Keratinocyte (primary cell): Measurements from ENCODE around the gene ABI2. TPM values are rescaled to one million over a fixed set of nuclear protein-coding genes. Genes with fewer than 3 reads are reported as not detected.

Experiments
- DNase-seq: peaks from one replicate; pipeline ENCODE4 v3.0.0-alpha.2; 2011; ENCODE audit warnings: low read depth, missing footprints, low spot score
- FAIRE-seq: peaks from 2 replicates; lab custom pipeline; 2011; peaks lifted over from hg19 to GRCh38; lab: Jason Lieb, UNC
- H2AFZ ChIP-seq: 2 replicates; pipeline ENCODE4 v1.6.0; 2012; ENCODE audit warnings: low read length, control low read depth, inconsistent platforms; ENCODE audit not compliant: control insufficient read depth
- H3K27ac ChIP-seq: 2 replicates; pipeline ENCODE4 v1.5.1; 2011; ENCODE audit warnings: low read length; ENCODE audit not compliant: control insufficient read depth, insufficient read depth
- H3K27me3 ChIP-seq: 3 replicates; pipeline ENCODE4 v1.6.0; 2011; ENCODE audit warnings: low read length; ENCODE audit not compliant: control insufficient read depth, insufficient read depth; ENCODE audit errors: extremely low read depth
- H3K36me3 ChIP-seq, 2 experiments: 2 replicates in 1 of 2; 3 replicates in 1 of 2; pipeline ENCODE4 v1.5.1; 2011; ENCODE audit warnings: low read length in 2 of 2, mild to moderate bottlenecking in 1 of 2; ENCODE audit not compliant: control insufficient read depth in 2 of 2, insufficient read depth in 2 of 2; ENCODE audit errors: extremely low read depth in 1 of 2
- H3K4me1 ChIP-seq: 3 replicates; pipeline ENCODE4 v1.5.1; 2011; ENCODE audit warnings: low read length; ENCODE audit not compliant: control insufficient read depth, insufficient read depth; ENCODE audit errors: extremely low read depth
- H3K4me2 ChIP-seq: 3 replicates; pipeline ENCODE4 v1.6.0; 2011; ENCODE audit warnings: low read depth, low read length; ENCODE audit not compliant: control insufficient read depth, insufficient read depth; ENCODE audit errors: extremely low read depth
- H3K4me3 ChIP-seq, 3 experiments: fragments of 200-600 bp in 1 of 3; sonication (generic) in 1 of 3; 2 replicates in 2 of 3; 3 replicates in 1 of 3; pipeline ENCODE4 v1.5.1; 2011 to 2016; ENCODE audit warnings: low read length in 3 of 3, mild to moderate bottlenecking in 3 of 3, control low read depth in 2 of 3, inconsistent platforms in 1 of 3, low read depth in 1 of 3, mixed read lengths in 1 of 3, mixed run types in 1 of 3, moderate library complexity in 1 of 3; ENCODE audit not compliant: control insufficient read depth in 2 of 3, insufficient read depth in 2 of 3; ENCODE audit errors: extremely low read depth in 1 of 3
- H3K79me2 ChIP-seq: 2 replicates; pipeline ENCODE4 v1.6.0; 2012; ENCODE audit warnings: low read length; ENCODE audit not compliant: control insufficient read depth, insufficient read depth
- H3K9ac ChIP-seq: 3 replicates; pipeline ENCODE4 v1.6.0; 2011; ENCODE audit warnings: low read length; ENCODE audit not compliant: control insufficient read depth, insufficient read depth; ENCODE audit errors: extremely low read depth
- H3K9me1 ChIP-seq: 3 replicates; pipeline ENCODE4 v1.6.0; 2011; ENCODE audit warnings: low read length; ENCODE audit not compliant: control insufficient read depth, insufficient read depth; ENCODE audit errors: extremely low read depth
- H3K9me3 ChIP-seq: 2 replicates; pipeline ENCODE4 v1.5.1; 2012; ENCODE audit warnings: low read depth, low read length; ENCODE audit not compliant: control insufficient read depth
- H4K20me1 ChIP-seq: 3 replicates; pipeline ENCODE4 v1.6.0; 2011; ENCODE audit warnings: low read length; ENCODE audit not compliant: control insufficient read depth, insufficient read depth; ENCODE audit errors: extremely low read depth
- EZH2 ChIP-seq: IDR thresholded peaks from one replicate; pipeline ENCODE4 v1.6.1; 2012; ENCODE audit warnings: inconsistent platforms, mild to moderate bottlenecking, low read length, moderate library complexity
- dilution Hi-C: fragments of 300-500 bp; cut with MboI; formaldehyde crosslinking; loops from one replicate; pipeline ENCODE4 v1.7.0; 2020; ENCODE audit warnings: low sequenced_read_pairs; ENCODE audit not compliant: extremely low pct_ligation_motif_present
- polyA plus RNA-seq, 5 experiments: library from polyadenylated mRNA; depleted of rRNA in 3 of 5; stranded (reverse) in 3 of 5; stranded (forward) in 1 of 5; unstranded in 1 of 5; fragments of >200 nt; gene quantifications; 1 replicate in 1 of 5; 2 replicates in 3 of 5; 3 replicates in 1 of 5; pipeline versions ENCODE4 v1.2.1 to v1.2.3, GENCODE V29; 2011 to 2012; ENCODE audit warnings: missing spikeins in 2 of 5, low read depth in 1 of 5, low replicate concordance in 1 of 5
- TF ChIP-seq, protein P1 (sequence below), 3 experiments: IDR thresholded peaks in 1 of 3; conservative IDR thresholded peaks in 1 of 3; optimal IDR thresholded peaks in 1 of 3; 2 replicates in 2 of 3; 3 replicates in 1 of 3; pipeline versions ENCODE3 to v1.5.1; 2011; ENCODE audit warnings: low read length in 3 of 3, mild to moderate bottlenecking in 3 of 3, moderate library complexity in 2 of 3, control low read depth in 1 of 3, inconsistent platforms in 1 of 3; ENCODE audit not compliant: insufficient read depth in 2 of 3; ENCODE audit errors: extremely low read depth in 1 of 3

Gene ABI2
- polyA plus RNA-seq, 1 donor (not counting 4 experiments of a cell fraction or from before 2014, with no cell fraction given) = 12.9 TPM

DNA sequence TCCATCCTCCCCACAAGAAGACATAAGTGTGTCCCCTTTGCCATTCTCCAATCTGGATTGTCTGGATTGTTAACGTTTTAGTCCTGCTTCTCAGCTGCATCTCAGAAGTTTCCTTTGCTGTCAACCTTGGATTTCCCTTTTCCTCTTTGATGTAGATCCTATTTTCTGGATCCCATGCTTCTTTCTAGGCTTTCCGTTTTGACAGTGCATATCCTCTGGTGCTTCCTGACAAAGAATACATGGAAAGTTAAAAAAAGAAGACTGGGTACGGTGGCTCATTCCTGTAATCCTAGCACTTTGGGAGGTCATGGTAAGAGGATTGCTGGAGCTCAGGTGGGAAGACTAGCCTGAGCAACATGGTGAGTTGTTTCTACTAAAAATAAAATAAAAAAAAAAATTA is 26.8 kb downstream of the ABI2 start:
- no peak for DNase-seq
- no peak for FAIRE-seq

GRCh38 chr2:203359450-203359849 is 31.3 kb downstream of the ABI2 start:
- no peaks in the 10 kb centered on the region for H3K36me3 ChIP-seq
- no peak overlapping the region for H3K4me3 ChIP-seq
- H4K20me1 ChIP-seq = no peaks in the 10 kb centered on the region
- no peaks in the 10 kb centered on the region for H3K79me2 ChIP-seq
- no peak overlapping the region for H2AFZ ChIP-seq
- H3K4me2 ChIP-seq = no peak overlapping the region
- no peak overlapping the region for H3K27ac ChIP-seq
- TF ChIP-seq, protein P1, sequence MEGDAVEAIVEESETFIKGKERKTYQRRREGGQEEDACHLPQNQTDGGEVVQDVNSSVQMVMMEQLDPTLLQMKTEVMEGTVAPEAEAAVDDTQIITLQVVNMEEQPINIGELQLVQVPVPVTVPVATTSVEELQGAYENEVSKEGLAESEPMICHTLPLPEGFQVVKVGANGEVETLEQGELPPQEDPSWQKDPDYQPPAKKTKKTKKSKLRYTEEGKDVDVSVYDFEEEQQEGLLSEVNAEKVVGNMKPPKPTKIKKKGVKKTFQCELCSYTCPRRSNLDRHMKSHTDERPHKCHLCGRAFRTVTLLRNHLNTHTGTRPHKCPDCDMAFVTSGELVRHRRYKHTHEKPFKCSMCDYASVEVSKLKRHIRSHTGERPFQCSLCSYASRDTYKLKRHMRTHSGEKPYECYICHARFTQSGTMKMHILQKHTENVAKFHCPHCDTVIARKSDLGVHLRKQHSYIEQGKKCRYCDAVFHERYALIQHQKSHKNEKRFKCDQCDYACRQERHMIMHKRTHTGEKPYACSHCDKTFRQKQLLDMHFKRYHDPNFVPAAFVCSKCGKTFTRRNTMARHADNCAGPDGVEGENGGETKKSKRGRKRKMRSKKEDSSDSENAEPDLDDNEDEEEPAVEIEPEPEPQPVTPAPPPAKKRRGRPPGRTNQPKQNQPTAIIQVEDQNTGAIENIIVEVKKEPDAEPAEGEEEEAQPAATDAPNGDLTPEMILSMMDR (optimal IDR thresholded peaks at IDR 0.05 in 1 of 3, IDR thresholded peaks at IDR 0.05 in 1 of 3, conservative IDR thresholded peaks at IDR 0.05 in 1 of 3; ENCODE audit: extremely low read depth in 1 of 3, insufficient read depth in 2 of 3, low read length in 3 of 3) = no peak
- TF ChIP-seq EZH2 = no peak
- FAIRE-seq = no peak
- dilution Hi-C loops = no loop called here
- H3K9ac ChIP-seq = no peak overlapping the region
- DNase-seq = no peak
- no peaks in the 10 kb centered on the region for H3K9me1 ChIP-seq
- no peaks in the 10 kb centered on the region for H3K9me3 ChIP-seq
- H3K27me3 ChIP-seq = no peaks in the 10 kb centered on the region
- H3K4me1 ChIP-seq = no peaks in the 10 kb centered on the region

More for the DNA sequence above, 26.8 kb downstream of the ABI2 start:
- no peak for TF ChIP-seq EZH2
- TF ChIP-seq, protein P1 (optimal IDR thresholded peaks at IDR 0.05 in 1 of 3, IDR thresholded peaks at IDR 0.05 in 1 of 3, conservative IDR thresholded peaks at IDR 0.05 in 1 of 3; ENCODE audit: extremely low read depth in 1 of 3, insufficient read depth in 2 of 3, low read length in 3 of 3) = no peak
- Histone ChIP-seq H3K36me3 (no peaks in the 10 kb centered on the region), H3K9me3 (no peaks in the 10 kb centered on the region), H4K20me1 (no peaks in the 10 kb centered on the region), H3K27me3 (no peaks in the 10 kb centered on the region), H3K27ac (no peak overlapping the region), H3K9ac (no peak overlapping the region), H3K4me3 (no peak overlapping the region), H3K4me1 (no peaks in the 10 kb centered on the region), H3K4me2 (no peak overlapping the region), H2AFZ (no peak overlapping the region), H3K9me1 (no peaks in the 10 kb centered on the region), H3K79me2 (peaks cover 10% of the 10 kb centered on the region)
- dilution Hi-C loops = no loop called here
